Measurements from ENCODE around the gene WDR27. TPM values are rescaled to one million over a fixed set of nuclear protein-coding genes. Genes with fewer than 3 reads are reported as not detected.
"Not testable (repeated sequence)": the region's sequence is repeated elsewhere in the genome, so short reads cannot be mapped to it uniquely, and the experiment has no call there.

Gene WDR27
- total RNA-seq, 2 donors from 2014 or later: 45.0 to 46.1 TPM

GRCh38 chr6:169653691-169654090 is 48.1 kb downstream of the WDR27 start:
- Mint-ChIP-seq H3K27me3 (ENCODE audit: low read depth) (no peaks in the 10 kb centered on the region), H3K9me3 (no peaks in the 10 kb centered on the region), H3K4me3 (peak overlapping the region in 1 of 2 donors; percentile 80), H3K4me1 (ENCODE audit: low read depth) (peaks cover 14% of the 10 kb centered on the region), H3K27ac (peak overlapping the region; percentile 71), H3K36me3 (ENCODE audit: insufficient read depth in 2 of 2) (peaks cover 0 to 9% of the 10 kb centered on the region in 2 donors)
- ATAC-seq (replicated peaks in 1 of 2) (no peak), DNase-seq (no peak)

GRCh38 chr6:169652896-169653295 is 48.9 kb downstream of the WDR27 start:
- H3K36me3 Mint-ChIP-seq (ENCODE audit: insufficient read depth in 2 of 2): peaks cover 0 to 9% of the 10 kb centered on the region in 2 donors
- no peaks in the 10 kb centered on the region for H3K9me3 Mint-ChIP-seq
- no peak overlapping the region for H3K27ac Mint-ChIP-seq
- no peaks in the 10 kb centered on the region for H3K27me3 Mint-ChIP-seq (ENCODE audit: low read depth)
- no peak overlapping the region for H3K4me3 Mint-ChIP-seq
- ATAC-seq (replicated peaks in 1 of 2) (no peak), DNase-seq (no peak)
- H3K4me1 Mint-ChIP-seq (ENCODE audit: low read depth): peaks cover 14% of the 10 kb centered on the region

- Mint-ChIP-seq H3K4me3 (no peak overlapping the region), H3K36me3 (ENCODE audit: insufficient read depth in 2 of 2) (peaks cover 0 to 6% of the 10 kb centered on the region in 2 donors), H3K4me1 (ENCODE audit: low read depth) (peaks cover 14% of the 10 kb centered on the region), H3K9me3 (no peaks in the 10 kb centered on the region), H3K27ac (no peak overlapping the region), H3K27me3 (ENCODE audit: low read depth) (no peaks in the 10 kb centered on the region)
- DNase-seq (no peak), ATAC-seq (replicated peaks in 1 of 2) (no peak)
These were observed 50.3 kb downstream of the WDR27 start for GRCh38 chr6:169651498-169651897.

- Mint-ChIP-seq H3K27ac (no peak overlapping the region), H3K9me3 (no peaks in the 10 kb centered on the region), H3K4me1 (ENCODE audit: low read depth) (peaks cover 14% of the 10 kb centered on the region), H3K27me3 (ENCODE audit: low read depth) (no peaks in the 10 kb centered on the region), H3K36me3 (ENCODE audit: insufficient read depth in 2 of 2) (peaks cover 0 to 3% of the 10 kb centered on the region in 2 donors), H3K4me3 (no peak overlapping the region)
- no peak for ATAC-seq (replicated peaks in 1 of 2)
- no peak for DNase-seq
These were observed 50.9 kb downstream of the WDR27 start for GRCh38 chr6:169650959-169651292.

- H3K4me1 Mint-ChIP-seq (ENCODE audit: low read depth): peaks cover 12% of the 10 kb centered on the region
- no peak for ATAC-seq (replicated peaks in 1 of 2)
- no peak overlapping the region for H3K4me3 Mint-ChIP-seq
- H3K36me3 Mint-ChIP-seq (ENCODE audit: insufficient read depth in 2 of 2): peaks cover 0 to 2% of the 10 kb centered on the region in 2 donors
- H3K27ac Mint-ChIP-seq: no peak overlapping the region
- no peaks in the 10 kb centered on the region for H3K27me3 Mint-ChIP-seq (ENCODE audit: low read depth)
- H3K9me3 Mint-ChIP-seq: no peaks in the 10 kb centered on the region
- no peak for DNase-seq
These were observed 51.4 kb downstream of the WDR27 start for GRCh38 chr6:169650241-169650958.

GRCh38 chr6:169648617-169649016 is 53.2 kb downstream of the WDR27 start:
- Mint-ChIP-seq H3K4me3 (no peak overlapping the region), H3K9me3 (no peaks in the 10 kb centered on the region), H3K36me3 (ENCODE audit: insufficient read depth in 2 of 2) (peaks cover 0 to 2% of the 10 kb centered on the region in 2 donors), H3K27me3 (ENCODE audit: low read depth) (no peaks in the 10 kb centered on the region), H3K4me1 (ENCODE audit: low read depth) (no peaks in the 10 kb centered on the region), H3K27ac (no peak overlapping the region)
- no peak for DNase-seq
- ATAC-seq (replicated peaks in 1 of 2): no peak

- no peak overlapping the region for H3K4me3 Mint-ChIP-seq
- ATAC-seq (replicated peaks in 1 of 2): no peak
These were observed 53.7 kb downstream of the WDR27 start for GRCh38 chr6:169648092-169648491.

GRCh38 chr6:169647637-169648036 is 54.2 kb downstream of the WDR27 start:
- H3K36me3 Mint-ChIP-seq (ENCODE audit: insufficient read depth in 2 of 2): peaks cover 0 to 2% of the 10 kb centered on the region in 2 donors
- no peaks in the 10 kb centered on the region for H3K4me1 Mint-ChIP-seq (ENCODE audit: low read depth)
- no peaks in the 10 kb centered on the region for H3K9me3 Mint-ChIP-seq
- no peak for ATAC-seq (replicated peaks in 1 of 2)
- no peak for DNase-seq
- no peaks in the 10 kb centered on the region for H3K27me3 Mint-ChIP-seq (ENCODE audit: low read depth)
- no peak overlapping the region for H3K27ac Mint-ChIP-seq
- no peak overlapping the region for H3K4me3 Mint-ChIP-seq

More at GRCh38 chr6:169648092-169648491, 53.7 kb downstream of the WDR27 start:
- H3K27me3 Mint-ChIP-seq (ENCODE audit: low read depth): no peaks in the 10 kb centered on the region
- DNase-seq: no peak
- H3K4me1 Mint-ChIP-seq (ENCODE audit: low read depth): no peaks in the 10 kb centered on the region
- H3K27ac Mint-ChIP-seq: no peak overlapping the region
- no peaks in the 10 kb centered on the region for H3K9me3 Mint-ChIP-seq
- H3K36me3 Mint-ChIP-seq (ENCODE audit: insufficient read depth in 2 of 2): peaks cover 0 to 2% of the 10 kb centered on the region in 2 donors

- Mint-ChIP-seq H3K27me3 (ENCODE audit: low read depth) (no peaks in the 10 kb centered on the region), H3K4me3 (no peak overlapping the region)
- no peak for ATAC-seq (replicated peaks in 1 of 2)
These were observed 54.8 kb downstream of the WDR27 start for GRCh38 chr6:169646906-169647567.

GRCh38 chr6:169645459-169645858 is 56.4 kb downstream of the WDR27 start:
- H3K36me3 Mint-ChIP-seq (ENCODE audit: insufficient read depth in 2 of 2): not testable (repeated sequence)

More at GRCh38 chr6:169646906-169647567, 54.8 kb downstream of the WDR27 start:
- no peaks in the 10 kb centered on the region for H3K9me3 Mint-ChIP-seq
- H3K36me3 Mint-ChIP-seq (ENCODE audit: insufficient read depth in 2 of 2): peaks cover 0 to 2% of the 10 kb centered on the region in 2 donors
- no peak overlapping the region for H3K27ac Mint-ChIP-seq
- no peaks in the 10 kb centered on the region for H3K4me1 Mint-ChIP-seq (ENCODE audit: low read depth)
- DNase-seq: no peak

GRCh38 chr6:169643521-169643920 is 58.3 kb downstream of the WDR27 start:
- H3K4me1 Mint-ChIP-seq (ENCODE audit: low read depth): no peaks in the 10 kb centered on the region
- no peaks in the 10 kb centered on the region for H3K27me3 Mint-ChIP-seq (ENCODE audit: low read depth)
- H3K4me3 Mint-ChIP-seq: no peak overlapping the region
- no peaks in the 10 kb centered on the region for H3K9me3 Mint-ChIP-seq
- ATAC-seq (replicated peaks in 1 of 2): no peak
- DNase-seq: no peak
- no peak overlapping the region for H3K27ac Mint-ChIP-seq
- no peaks in the 10 kb centered on the region for H3K36me3 Mint-ChIP-seq (ENCODE audit: insufficient read depth in 2 of 2)

More at GRCh38 chr6:169645459-169645858, 56.4 kb downstream of the WDR27 start:
- ATAC-seq (replicated peaks in 1 of 2); H3K9me3 Mint-ChIP-seq; H3K27ac Mint-ChIP-seq; H3K4me3 Mint-ChIP-seq; H3K27me3 Mint-ChIP-seq (ENCODE audit: low read depth); H3K4me1 Mint-ChIP-seq (ENCODE audit: low read depth); DNase-seq: not testable (repeated sequence)

GRCh38 chr6:169642455-169642854 is 59.4 kb downstream of the WDR27 start:
- ATAC-seq (replicated peaks in 1 of 2) (no peak), DNase-seq (no peak)
- H3K27me3 Mint-ChIP-seq (ENCODE audit: low read depth): no peaks in the 10 kb centered on the region
- H3K36me3 Mint-ChIP-seq (ENCODE audit: insufficient read depth in 2 of 2): peaks cover 3% of the 10 kb centered on the region in 2 donors
- no peaks in the 10 kb centered on the region for H3K9me3 Mint-ChIP-seq
- H3K4me1 Mint-ChIP-seq (ENCODE audit: low read depth): no peaks in the 10 kb centered on the region
- H3K4me3 Mint-ChIP-seq: no peak overlapping the region
- H3K27ac Mint-ChIP-seq: no peak overlapping the region

- Mint-ChIP-seq H3K36me3 (ENCODE audit: insufficient read depth in 2 of 2) (peaks cover 3 to 4% of the 10 kb centered on the region in 2 donors), H3K4me3 (no peak overlapping the region), H3K27ac (no peak overlapping the region), H3K4me1 (ENCODE audit: low read depth) (no peaks in the 10 kb centered on the region), H3K27me3 (ENCODE audit: low read depth) (no peaks in the 10 kb centered on the region), H3K9me3 (no peaks in the 10 kb centered on the region)
- no peak for ATAC-seq (replicated peaks in 1 of 2)
- no peak for DNase-seq
These were observed 60.3 kb downstream of the WDR27 start for GRCh38 chr6:169641461-169642085.

All from activated T-cell treated with anti-CD3 and anti-CD28 coated beads, Interleukin-2, amount 50 U/mL, for 72 hours (primary cell).